GM12873 (cell line): ENCODE results near the gene TMEM200B.

Experiments used
- CTCF ChIP-seq: IDR thresholded peaks from 2 replicates; pipeline ENCODE4 v1.5.1; 2012; ENCODE audit warnings: low read depth, mild to moderate bottlenecking, moderate library complexity, low read length, control low read depth; ENCODE audit not compliant: insufficient read depth; ENCODE audit errors: missing control alignments

The TMEM200B gene

GRCh38 chr1:29133861-29134694 lies 10.4 kb upstream of the TMEM200B start:
- no peak for TF ChIP-seq CTCF

- TF ChIP-seq CTCF, result no peak
Measured at GRCh38 chr1:29129916-29130315, 6.2 kb upstream of the TMEM200B start.

GRCh38 chr1:29128739-29129138 lies 5.0 kb upstream of the TMEM200B start:
- TF ChIP-seq CTCF, result no peak

GRCh38 chr1:29126198-29126597 lies 2.5 kb upstream of the TMEM200B start:
- TF ChIP-seq CTCF, result no peak

- no peak for TF ChIP-seq CTCF
Measured at GRCh38 chr1:29125788-29126187, 2.1 kb upstream of the TMEM200B start.

GRCh38 chr1:29125237-29125641 lies 1.5 kb upstream of the TMEM200B start:
- no peak for TF ChIP-seq CTCF

- peak; percentile 8 for TF ChIP-seq CTCF
Measured at GRCh38 chr1:29124366-29125236, 898 bp upstream of the TMEM200B start.
